ENCODE measurements around the gene PCBP3. TPM values are rescaled to one million over a fixed set of nuclear protein-coding genes. Genes with fewer than 3 reads are reported as not detected.

PCBP3 gene
- total RNA-seq, 2 donors from 2014 or later = 2.6 to 7.4 TPM

DNA sequence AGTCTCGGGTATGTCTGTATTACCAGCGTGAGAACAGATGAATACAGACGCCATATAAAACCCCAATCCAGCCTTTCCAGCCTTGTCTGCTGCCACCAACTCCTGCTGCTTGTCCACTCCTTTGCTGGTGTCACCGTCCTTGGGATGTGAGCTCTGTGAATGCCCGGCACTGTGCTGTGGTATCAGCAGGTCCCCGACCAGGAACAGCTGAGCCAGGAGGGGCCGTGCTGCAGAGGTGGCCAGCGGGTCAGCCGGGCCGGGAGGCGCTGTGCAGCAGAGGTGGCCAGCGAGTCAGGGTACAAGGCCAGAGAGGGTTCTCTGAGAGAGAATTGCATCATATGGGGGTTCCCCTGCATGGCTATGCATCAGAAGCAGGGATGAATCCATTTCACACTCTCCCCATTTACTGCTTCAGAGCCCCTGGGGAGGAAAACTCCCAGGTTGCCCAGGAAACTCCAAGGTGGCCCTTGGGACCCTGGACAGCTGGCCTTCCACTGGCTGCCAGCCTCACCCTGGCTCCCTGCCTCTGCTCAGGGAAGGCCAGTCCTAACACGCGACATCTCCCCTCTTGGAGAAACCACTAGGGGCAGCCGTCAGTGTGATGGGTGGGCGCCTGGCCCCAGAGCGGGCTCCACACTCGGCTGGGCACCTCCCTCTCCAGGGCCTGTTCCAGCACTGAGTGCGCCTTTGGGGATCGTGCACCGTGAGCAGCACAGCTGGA is 215.7 kb downstream of the PCBP3 start:
- DNase-seq (ENCODE audit: low spot score) = peak; percentile 46
- intact Hi-C loops (cut with DNase I) = no loop called here

GRCh38 chr21:45859762-45860357 is 216.3 kb downstream of the PCBP3 start:
- peak; percentile 65 for DNase-seq (ENCODE audit: low spot score)
- intact Hi-C loops (cut with DNase I) = no loop called here

DNA sequence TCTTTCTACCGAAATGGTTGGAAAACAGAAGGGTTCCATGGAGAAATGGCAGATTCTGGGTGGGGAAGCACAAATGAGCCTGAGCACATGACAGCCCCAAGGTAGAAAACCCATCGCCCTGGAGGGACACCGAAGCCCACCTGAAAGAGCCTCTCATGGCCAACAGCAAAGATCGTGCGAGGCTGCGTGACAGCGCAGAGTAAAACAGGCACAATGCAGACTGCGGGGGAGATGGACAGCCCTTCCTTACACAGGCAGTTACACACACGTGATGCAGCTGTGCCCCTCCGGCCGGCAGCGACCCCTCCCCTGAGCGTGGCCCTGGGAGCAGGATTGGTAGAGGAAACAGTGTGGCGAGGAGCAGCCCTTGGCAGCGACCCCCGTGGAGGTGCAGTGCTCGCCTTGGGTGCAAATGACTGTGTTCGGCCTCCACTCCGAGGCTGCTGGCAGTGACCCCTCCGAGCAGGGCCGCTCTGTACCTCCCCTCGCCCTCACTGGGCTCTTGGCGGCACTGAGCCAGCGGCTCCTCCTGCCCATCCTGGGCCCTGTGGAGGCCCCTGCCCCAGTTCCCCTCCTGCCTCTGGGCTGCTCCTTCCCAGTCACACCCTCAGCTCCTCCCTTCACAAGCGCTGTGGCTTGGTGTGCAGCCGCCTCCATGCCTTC is 217.1 kb downstream of the PCBP3 start:
- intact Hi-C loops (cut with DNase I) = no loop called here
- DNase-seq (ENCODE audit: low spot score) = peak; percentile 52

GRCh38 chr21:45861156-45861870 is 217.8 kb downstream of the PCBP3 start:
- peak; percentile 51 for DNase-seq (ENCODE audit: low spot score)
- intact Hi-C loops (cut with DNase I) = no loop called here

GRCh38 chr21:45862543-45863207 is 219.2 kb downstream of the PCBP3 start:
- peak; percentile 64 for DNase-seq (ENCODE audit: low spot score)
- intact Hi-C loops (cut with DNase I) = no loop called here

- intact Hi-C loops (cut with DNase I) = no loop called here
- peak; percentile 46 for DNase-seq (ENCODE audit: low spot score)
Measured at GRCh38 chr21:45863267-45863666, 219.7 kb downstream of the PCBP3 start.

GRCh38 chr21:45863751-45864150 is 220.2 kb downstream of the PCBP3 start:
- intact Hi-C loops (cut with DNase I) = no loop called here

GRCh38 chr21:45864436-45864835 is 220.9 kb downstream of the PCBP3 start:
- no peak for DNase-seq (ENCODE audit: low spot score)

More at GRCh38 chr21:45863751-45864150, 220.2 kb downstream of the PCBP3 start:
- peak; percentile 26 for DNase-seq (ENCODE audit: low spot score)

DNA sequence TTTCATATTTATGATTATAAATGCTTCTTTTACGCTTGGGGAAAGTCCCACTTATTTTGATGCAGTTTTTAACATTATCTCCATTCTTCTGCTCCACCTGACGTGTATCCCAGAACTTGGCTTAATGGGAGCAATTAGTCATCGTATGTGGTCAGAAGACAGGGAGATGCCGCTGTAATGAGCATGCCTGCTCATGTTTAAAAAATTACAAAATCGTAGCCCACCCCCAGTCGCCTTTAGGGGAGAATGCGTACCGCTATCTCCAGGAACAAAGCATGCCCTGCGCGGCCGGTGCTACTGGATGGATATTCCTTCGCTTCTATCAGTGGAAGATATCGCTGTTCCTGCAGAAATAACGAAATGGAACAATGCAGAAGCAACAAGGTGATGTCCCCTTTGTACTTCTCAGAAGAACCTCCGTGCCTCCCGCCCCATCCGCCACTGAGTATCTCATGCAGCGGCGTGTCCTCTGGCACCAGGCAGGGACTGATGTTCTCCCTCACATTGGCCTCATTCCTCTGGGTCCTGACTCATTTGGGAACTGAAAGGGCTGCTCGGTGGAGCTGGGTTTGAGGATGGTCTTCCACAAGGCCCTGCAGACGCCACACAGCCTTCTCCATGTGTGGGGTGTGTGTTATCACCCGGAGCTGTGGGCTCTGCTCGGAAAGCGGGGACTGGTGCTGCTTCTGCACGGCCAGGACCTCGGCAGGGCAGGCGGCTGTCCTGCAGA is 221.7 kb downstream of the PCBP3 start:
- DNase-seq (ENCODE audit: low spot score) = peak; percentile 48
- intact Hi-C loops (cut with DNase I) = no loop called here

More at GRCh38 chr21:45864436-45864835, 220.9 kb downstream of the PCBP3 start:
- intact Hi-C loops (cut with DNase I) = no loop called here

GRCh38 chr21:45866551-45866950 is 223.0 kb downstream of the PCBP3 start:
- peak; percentile 30 for DNase-seq (ENCODE audit: low spot score)
- intact Hi-C loops (cut with DNase I) = no loop called here

- DNase-seq (ENCODE audit: low spot score) = peak; percentile 74
Measured at GRCh38 chr21:45867041-45867666, 223.6 kb downstream of the PCBP3 start.

GRCh38 chr21:45867671-45868081 is 224.2 kb downstream of the PCBP3 start:
- intact Hi-C loops (cut with DNase I) = no loop called here
- peak; percentile 70 for DNase-seq (ENCODE audit: low spot score)

More at GRCh38 chr21:45867041-45867666, 223.6 kb downstream of the PCBP3 start:
- intact Hi-C loops (cut with DNase I) = no loop called here

DNA sequence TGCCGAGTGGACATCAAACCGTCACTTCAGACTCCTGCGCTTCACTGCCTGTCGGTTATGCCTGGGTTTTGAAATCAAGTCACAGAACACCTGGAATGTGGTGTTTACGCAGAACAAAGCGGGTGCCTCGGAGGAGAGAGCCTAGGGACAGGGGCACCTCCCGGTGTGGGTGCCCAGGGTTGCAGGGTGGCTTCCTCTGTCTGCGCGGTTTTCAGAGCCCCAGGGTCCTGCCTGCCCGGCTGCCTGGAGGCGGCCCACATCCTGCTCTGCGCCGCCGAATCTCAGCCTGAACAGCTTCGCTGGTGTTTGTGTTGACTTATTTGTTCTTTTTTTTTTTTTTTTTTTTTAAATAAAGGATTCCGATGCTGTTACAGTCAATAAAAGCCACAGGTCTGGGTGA is 224.6 kb downstream of the PCBP3 start:
- intact Hi-C loops (cut with DNase I) = no loop called here
- no peak for DNase-seq (ENCODE audit: low spot score)

GRCh38 chr21:45868488-45868887 is 225.0 kb downstream of the PCBP3 start:
- intact Hi-C loops (cut with DNase I) = no loop called here
- DNase-seq (ENCODE audit: low spot score) = peak; percentile 77

DNA sequence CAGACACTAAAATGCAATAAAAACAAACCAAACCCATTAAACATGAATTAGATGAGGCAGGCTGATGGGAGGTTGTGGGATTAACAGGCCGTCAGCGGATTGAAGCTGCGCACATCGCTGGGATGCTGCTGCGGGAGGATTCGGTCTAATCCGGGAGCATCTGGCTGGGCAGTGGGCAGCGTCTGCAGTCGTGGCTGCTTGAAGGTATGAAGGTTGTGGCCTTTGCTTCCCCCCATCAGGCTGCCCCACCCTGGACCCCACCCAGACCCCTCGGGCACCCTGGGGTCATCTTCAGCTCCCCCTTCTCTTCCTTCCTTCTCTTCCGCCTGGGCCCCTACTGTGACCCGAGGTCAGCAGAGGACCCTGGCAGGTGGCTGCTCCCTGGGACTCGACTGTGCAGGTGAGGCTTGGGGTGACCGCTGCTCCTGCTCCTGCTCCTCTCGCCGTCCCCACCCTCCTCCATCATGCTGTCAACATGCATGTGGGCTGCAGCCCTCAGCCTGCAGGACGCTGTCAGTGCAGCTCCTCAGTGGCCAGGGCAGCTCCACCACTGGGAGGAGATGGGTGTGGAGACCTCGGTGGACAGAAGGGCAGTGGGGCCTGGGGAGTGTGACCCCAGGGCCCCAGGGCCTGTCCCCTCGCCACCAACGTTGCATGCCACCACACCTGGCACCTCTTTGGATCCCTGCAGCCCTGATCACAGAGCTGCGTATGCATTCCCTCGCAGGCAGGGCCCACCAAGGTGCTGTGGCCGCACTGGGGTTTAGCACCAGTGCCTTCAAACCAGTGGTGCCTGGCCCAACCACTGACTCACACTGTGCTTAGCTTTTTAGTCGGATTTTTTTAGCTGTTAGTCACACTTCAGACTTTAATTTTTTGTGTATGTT is 225.8 kb downstream of the PCBP3 start:
- intact Hi-C loops (cut with DNase I) = no loop called here

DNA sequence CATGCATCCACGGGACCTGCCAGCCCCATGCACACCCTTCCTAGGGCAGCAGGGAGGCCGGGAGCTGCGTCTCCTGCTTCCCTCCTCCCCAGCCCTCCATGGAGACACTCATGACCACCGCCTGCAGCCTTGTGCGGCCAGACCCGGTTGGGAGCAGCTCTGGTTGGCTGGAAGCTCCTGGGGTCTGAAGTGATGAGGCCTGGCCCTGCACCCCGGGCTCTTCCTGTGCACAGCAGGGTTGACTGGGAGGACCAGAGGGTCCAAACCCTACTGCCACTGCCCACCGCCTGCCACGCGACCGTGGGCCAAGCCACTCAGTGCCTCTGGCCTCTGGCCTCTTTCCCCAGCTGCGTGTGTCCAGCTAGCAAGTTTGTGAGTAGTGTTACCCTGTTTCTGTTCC is 226.9 kb downstream of the PCBP3 start:
- intact Hi-C loops (cut with DNase I) = no loop called here
- peak; percentile 60 for DNase-seq (ENCODE audit: low spot score)

More for the DNA sequence above, 225.8 kb downstream of the PCBP3 start:
- DNase-seq (ENCODE audit: low spot score) = peak; percentile 76

Data from posterior vena cava (tissue), 2 donors.